Activated CD4-positive, alpha-beta memory T cell treated with anti-CD3 and anti-CD28 coated beads for 36 hours (primary cell): Measurements from ENCODE around the gene EMILIN2. TPM values are rescaled to one million over a fixed set of nuclear protein-coding genes. Genes with fewer than 3 reads are reported as not detected.
"Not testable (repeated sequence)": the region's sequence is repeated elsewhere in the genome, so short reads cannot be mapped to it uniquely, and the experiment has no call there.

Source experiments
- CTCF ChIA-PET: fragments of 350-600 bp; sonication (Branson Sonifier 250); formaldehyde crosslinking; loops from one replicate; lab custom pipeline; 2021; ENCODE audit warnings: antibody characterized with exemption, inconsistent platforms; lab: Charles Lee
- POLR2A ChIA-PET: fragments of 350-600 bp; sonication (Branson Sonifier 250); formaldehyde crosslinking; loops from one replicate; lab custom pipeline; 2021; ENCODE audit warnings: antibody characterized with exemption; lab: Charles Lee
- DNase-seq: peaks from one replicate; pipeline ENCODE4 v3.0.0-alpha.2; 2020
- H3K27ac Mint-ChIP-seq: one replicate; pipeline ENCODE4 v1.8.0; 2021; ENCODE audit warnings: mixed read lengths
- H3K27me3 Mint-ChIP-seq: one replicate; pipeline ENCODE4 v1.8.0; 2021; ENCODE audit warnings: mixed read lengths
- H3K36me3 Mint-ChIP-seq: one replicate; pipeline ENCODE4 v1.8.0; 2021; ENCODE audit warnings: mixed read lengths
- H3K4me1 Mint-ChIP-seq: one replicate; pipeline ENCODE4 v1.8.0; 2021; ENCODE audit warnings: low read depth, mixed read lengths
- H3K4me3 Mint-ChIP-seq: one replicate; pipeline ENCODE4 v1.8.0; 2021; ENCODE audit warnings: mild to moderate bottlenecking, mixed read lengths
- H3K9me3 Mint-ChIP-seq: one replicate; pipeline ENCODE4 v1.8.0; 2021; ENCODE audit warnings: mixed read lengths
- intact Hi-C: fragments of 100-400 bp; cut with micrococcal nuclease; formaldehyde crosslinking; loops from one replicate; pipeline ENCODE4 v1.15.1; 2023
- total RNA-seq, 2 experiments: library from RNA; stranded (reverse); gene quantifications; one replicate each; pipeline ENCODE4 v1.2.3, GENCODE V29; 2021

The EMILIN2 gene
- total RNA-seq, 2 experiments from 2014 or later = 18.7 to 20.1 TPM

- DNase-seq, CTCF ChIA-PET, H3K4me3 Mint-ChIP-seq, POLR2A ChIA-PET, H3K27ac Mint-ChIP-seq, H3K9me3 Mint-ChIP-seq, intact Hi-C loops, H3K4me1 Mint-ChIP-seq, H3K27me3 Mint-ChIP-seq, H3K36me3 Mint-ChIP-seq: not testable (repeated sequence)
These were observed 13.6 kb downstream of the EMILIN2 start for GRCh38 chr18:2860397-2860796.

DNA sequence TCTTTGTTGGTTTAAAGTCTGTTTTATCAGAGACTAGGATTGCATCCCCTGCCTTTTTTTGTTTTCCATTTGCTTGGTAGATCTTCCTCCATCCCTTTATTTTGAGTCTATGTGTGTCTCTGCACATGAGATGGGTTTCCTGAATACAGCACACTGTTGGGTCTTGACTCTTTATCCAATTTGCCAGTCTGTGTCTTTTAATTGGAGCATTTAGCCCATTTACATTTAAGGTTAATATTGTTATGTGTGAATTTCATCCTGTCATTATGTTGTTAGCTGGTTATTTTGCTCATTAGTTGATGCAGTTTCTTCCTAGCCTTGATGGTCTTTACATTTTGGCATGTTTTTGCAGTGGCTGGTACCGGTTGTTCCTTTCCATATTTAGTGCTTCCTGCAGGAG, 17.2 kb downstream of the EMILIN2 start:
- intact Hi-C loops, H3K4me1 Mint-ChIP-seq, H3K27me3 Mint-ChIP-seq, CTCF ChIA-PET, H3K27ac Mint-ChIP-seq, H3K9me3 Mint-ChIP-seq, DNase-seq, H3K36me3 Mint-ChIP-seq, POLR2A ChIA-PET, H3K4me3 Mint-ChIP-seq: not testable (repeated sequence)

- H3K36me3 Mint-ChIP-seq, H3K27ac Mint-ChIP-seq, H3K4me3 Mint-ChIP-seq, POLR2A ChIA-PET, DNase-seq, H3K27me3 Mint-ChIP-seq, intact Hi-C loops, H3K4me1 Mint-ChIP-seq, CTCF ChIA-PET, H3K9me3 Mint-ChIP-seq: not testable (repeated sequence)
These were observed 19.7 kb downstream of the EMILIN2 start for GRCh38 chr18:2866465-2866864.

DNA sequence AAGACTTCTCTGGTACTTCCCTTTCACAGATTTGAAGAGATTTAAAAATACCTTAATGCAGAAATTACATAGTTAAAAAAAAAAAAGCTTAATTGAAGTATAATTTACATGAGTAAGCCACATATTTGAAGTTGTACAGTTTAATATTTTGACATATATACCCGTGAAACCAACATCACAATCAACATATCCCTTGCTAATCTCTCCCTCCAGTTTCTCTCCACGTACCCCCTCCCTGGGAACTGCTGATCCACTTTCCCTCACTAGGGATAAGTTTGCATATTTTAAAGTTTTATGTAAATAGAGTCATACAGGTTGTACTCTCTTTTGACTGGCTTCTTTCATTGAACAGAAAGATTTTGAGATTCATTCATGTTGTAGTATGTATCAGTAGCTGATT, 22.4 kb downstream of the EMILIN2 start:
- no peak for DNase-seq
- POLR2A ChIA-PET = no interaction called here
- H3K27ac Mint-ChIP-seq = no peak overlapping the region
- H3K4me1 Mint-ChIP-seq = no peaks in the 10 kb centered on the region
- CTCF ChIA-PET = no interaction called here
- H3K9me3 Mint-ChIP-seq = no peaks in the 10 kb centered on the region
- intact Hi-C loops = no loop called here
- H3K36me3 Mint-ChIP-seq = no peaks in the 10 kb centered on the region
- no peak overlapping the region for H3K4me3 Mint-ChIP-seq
- no peaks in the 10 kb centered on the region for H3K27me3 Mint-ChIP-seq

DNA sequence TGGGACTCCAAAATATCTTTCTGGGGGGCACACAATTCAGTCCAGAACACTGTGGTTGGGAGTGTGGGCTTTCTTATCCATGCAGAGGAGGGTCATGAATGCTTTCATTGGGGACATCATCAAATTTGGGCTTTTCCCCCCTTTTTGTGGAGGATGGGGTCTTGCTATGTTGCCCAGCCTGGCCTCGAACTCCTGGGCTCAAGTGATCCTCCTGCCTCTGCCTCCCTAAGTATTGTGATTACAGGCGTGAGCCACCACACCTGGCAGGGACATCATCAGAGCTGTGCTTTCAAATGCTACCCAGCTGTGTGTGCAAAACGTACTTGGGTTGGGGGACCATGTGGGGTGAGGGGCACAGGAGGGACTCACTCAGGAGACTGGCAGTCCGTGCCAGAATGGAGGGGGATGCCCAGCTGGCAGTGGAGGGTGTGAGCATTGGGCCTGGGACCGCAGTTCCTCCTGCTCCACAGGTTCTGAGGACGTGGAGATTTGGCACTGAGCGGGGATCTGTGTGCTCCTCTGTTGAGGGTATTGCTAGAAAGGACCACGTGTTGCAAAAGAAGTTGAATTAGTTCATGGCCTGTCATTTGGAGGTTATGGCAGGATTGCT, 24.4 kb downstream of the EMILIN2 start:
- H3K27me3 Mint-ChIP-seq = no peaks in the 10 kb centered on the region
- no peaks in the 10 kb centered on the region for H3K4me1 Mint-ChIP-seq
- CTCF ChIA-PET = interaction anchor here (0.7 kb wide), 1 partner anchor 41 kb away, joined by 3 read pairs; no protein-coding TSS in a partner anchor
- H3K27ac Mint-ChIP-seq = no peak overlapping the region
- intact Hi-C loops = no loop called here
- H3K9me3 Mint-ChIP-seq = no peaks in the 10 kb centered on the region
- no peaks in the 10 kb centered on the region for H3K36me3 Mint-ChIP-seq
- DNase-seq = no peak
- H3K4me3 Mint-ChIP-seq = no peak overlapping the region
- POLR2A ChIA-PET = no interaction called here

GRCh38 chr18:2872095-2872494, 25.3 kb downstream of the EMILIN2 start:
- H3K27me3 Mint-ChIP-seq = no peaks in the 10 kb centered on the region
- no peaks in the 10 kb centered on the region for H3K36me3 Mint-ChIP-seq
- no peaks in the 10 kb centered on the region for H3K4me1 Mint-ChIP-seq
- H3K27ac Mint-ChIP-seq = no peak overlapping the region
- CTCF ChIA-PET = no interaction called here
- POLR2A ChIA-PET = no interaction called here
- H3K4me3 Mint-ChIP-seq = no peak overlapping the region
- intact Hi-C loops = no loop called here
- DNase-seq = no peak
- no peaks in the 10 kb centered on the region for H3K9me3 Mint-ChIP-seq

GRCh38 chr18:2874765-2875164, 28.0 kb downstream of the EMILIN2 start:
- no peak overlapping the region for H3K27ac Mint-ChIP-seq
- intact Hi-C loops = no loop called here
- H3K4me1 Mint-ChIP-seq = no peaks in the 10 kb centered on the region
- H3K4me3 Mint-ChIP-seq = no peak overlapping the region
- no peaks in the 10 kb centered on the region for H3K9me3 Mint-ChIP-seq
- CTCF ChIA-PET = no interaction called here
- POLR2A ChIA-PET = no interaction called here
- H3K27me3 Mint-ChIP-seq = no peaks in the 10 kb centered on the region
- H3K36me3 Mint-ChIP-seq = no peaks in the 10 kb centered on the region
- no peak for DNase-seq

GRCh38 chr18:2878656-2879330, 32.0 kb downstream of the EMILIN2 start:
- Mint-ChIP-seq H3K27me3 (no peaks in the 10 kb centered on the region), H3K27ac (no peak overlapping the region), H3K4me3 (no peak overlapping the region), H3K4me1 (peaks cover 20% of the 10 kb centered on the region), H3K36me3 (no peaks in the 10 kb centered on the region), H3K9me3 (no peaks in the 10 kb centered on the region)
- intact Hi-C loops = no loop called here
- POLR2A ChIA-PET = no interaction called here
- CTCF ChIA-PET = no interaction called here
- no peak for DNase-seq

DNA sequence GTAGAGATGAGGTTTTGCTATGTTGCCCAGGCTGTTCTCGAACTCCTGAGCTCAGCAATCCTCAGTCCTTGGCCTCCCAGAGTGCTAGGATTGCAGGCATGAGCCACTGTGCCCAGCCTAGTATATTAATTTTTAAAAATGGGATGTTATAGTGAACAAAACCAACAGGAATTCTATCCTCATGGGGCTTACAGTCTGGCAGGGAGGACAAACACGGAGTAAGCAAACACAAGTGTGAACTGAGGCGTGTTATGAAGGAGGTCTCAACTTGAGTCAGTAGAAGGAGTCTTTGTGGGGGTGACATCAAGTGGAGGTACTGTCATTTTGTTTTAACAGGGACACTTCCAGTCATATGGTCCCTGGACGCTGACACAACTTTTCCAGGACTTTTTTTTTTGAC, 33.1 kb downstream of the EMILIN2 start:
- ChIA-PET CTCF (no interaction called here), POLR2A (no interaction called here)
- Mint-ChIP-seq H3K4me1 (peaks cover 28% of the 10 kb centered on the region), H3K27me3 (no peaks in the 10 kb centered on the region), H3K36me3 (no peaks in the 10 kb centered on the region), H3K27ac (no peak overlapping the region), H3K4me3 (no peak overlapping the region), H3K9me3 (no peaks in the 10 kb centered on the region)
- DNase-seq = no peak
- intact Hi-C loops = loop anchor here (10.0 kb wide), 1 partner anchor 305 kb away; the partner anchor contains the start of genes METTL4 and NDC80

DNA sequence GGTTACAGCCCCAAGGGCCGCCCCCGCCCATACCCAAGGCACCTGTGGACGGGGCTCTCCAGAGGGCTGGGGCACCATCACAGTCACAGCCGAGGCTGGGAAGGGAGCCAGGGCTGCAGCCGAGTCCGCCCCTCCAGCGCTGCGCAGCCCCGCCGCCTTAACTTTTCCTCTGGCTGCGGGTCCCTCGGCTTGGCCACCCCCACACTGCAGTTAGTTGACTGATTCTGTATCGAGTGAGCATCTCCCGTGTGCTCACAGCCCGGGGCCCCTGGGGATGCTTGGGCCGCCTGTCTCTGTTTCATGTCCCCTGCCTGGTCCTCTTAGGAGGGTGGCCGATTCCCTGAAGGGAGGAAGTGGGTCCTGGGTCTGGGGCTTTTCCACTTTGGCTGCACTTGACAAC, 33.7 kb downstream of the EMILIN2 start:
- POLR2A ChIA-PET = interaction anchor here (0.5 kb wide), 1 partner anchor 285 kb away, joined by 5 read pairs; no protein-coding TSS in a partner anchor
- CTCF ChIA-PET = no interaction called here

GRCh38 chr18:2881088-2881839, 34.5 kb downstream of the EMILIN2 start:
- peak overlapping the region; percentile 73 for H3K4me3 Mint-ChIP-seq
- ChIA-PET POLR2A (interaction anchor here (0.5 kb wide), 1 partner anchor 285 kb away, joined by 5 read pairs; no protein-coding TSS in a partner anchor), CTCF (no interaction called here)
- no peaks in the 10 kb centered on the region for H3K36me3 Mint-ChIP-seq
- intact Hi-C loops = loop anchor here (10.0 kb wide), 1 partner anchor 306 kb away; the partner anchor contains the start of genes METTL4 and NDC80
- peak; percentile 25 for DNase-seq
- H3K4me1 Mint-ChIP-seq = peaks cover 28% of the 10 kb centered on the region
- no peaks in the 10 kb centered on the region for H3K27me3 Mint-ChIP-seq
- H3K27ac Mint-ChIP-seq = peak overlapping the region; percentile 83
- peaks cover under 1% of the 10 kb centered on the region for H3K9me3 Mint-ChIP-seq

More for the DNA sequence above, 33.7 kb downstream of the EMILIN2 start:
- H3K4me1 Mint-ChIP-seq = peaks cover 28% of the 10 kb centered on the region
- H3K9me3 Mint-ChIP-seq = no peaks in the 10 kb centered on the region
- H3K27ac Mint-ChIP-seq = no peak overlapping the region
- DNase-seq = no peak
- no peaks in the 10 kb centered on the region for H3K36me3 Mint-ChIP-seq
- intact Hi-C loops = loop anchor here (10.0 kb wide), 1 partner anchor 306 kb away; the partner anchor contains the start of genes METTL4 and NDC80
- H3K27me3 Mint-ChIP-seq = no peaks in the 10 kb centered on the region
- H3K4me3 Mint-ChIP-seq = no peak overlapping the region

DNA sequence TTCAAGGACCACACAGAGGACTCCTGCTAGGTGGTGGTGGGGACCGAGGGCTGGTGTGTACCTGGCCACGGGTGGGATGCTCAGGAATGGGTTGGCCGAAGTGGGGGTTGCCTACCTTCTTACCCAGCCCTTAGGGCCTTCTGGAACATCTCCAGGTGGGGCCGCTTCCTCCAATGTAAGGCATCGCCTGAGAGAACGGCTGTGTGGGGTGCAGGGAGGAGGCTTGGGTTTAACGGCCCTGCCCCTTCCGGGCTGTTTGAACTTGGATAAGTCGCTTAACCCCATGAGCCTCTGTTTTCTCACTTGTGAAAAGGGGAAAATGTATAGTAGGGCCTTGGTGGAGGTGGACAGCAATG, 35.0 kb downstream of the EMILIN2 start:
- Mint-ChIP-seq H3K27me3 (no peaks in the 10 kb centered on the region), H3K4me1 (peaks cover 28% of the 10 kb centered on the region), H3K4me3 (peak overlapping the region; percentile 73), H3K27ac (peak overlapping the region; percentile 83), H3K36me3 (peaks cover 3% of the 10 kb centered on the region), H3K9me3 (peaks cover 6% of the 10 kb centered on the region)
- CTCF ChIA-PET = no interaction called here
- DNase-seq = peak; percentile 52
- intact Hi-C loops = loop anchor here (2.0 to 10.0 kb wide), 2 partner anchors 35 to 307 kb away; partner anchors contain the start of genes EMILIN2, METTL4 and NDC80
- POLR2A ChIA-PET = no interaction called here
